AG04449 (cell line): Measurements from ENCODE around the gene PPP1R14B.

Source experiments
- CTCF ChIA-PET: fragments of 350-600 bp; formaldehyde crosslinking; extraction: SDS; loops from one replicate; lab custom pipeline; 2021; ENCODE audit warnings: antibody characterized with exemption; lab: Yijun Ruan, JAX
- POLR2A ChIA-PET: fragments of 400-600, 350-600 bp; formaldehyde crosslinking; extraction: SDS; loops from one replicate; lab custom pipeline; 2020; ENCODE audit warnings: antibody characterized with exemption, inconsistent platforms; lab: Yijun Ruan, JAX
- DNase-seq: peaks from one replicate; pipeline ENCODE4 v3.0.0-alpha.2; 2010; ENCODE audit warnings: low read depth, low spot score
- H3K4me3 ChIP-seq: 2 replicates; pipeline ENCODE4 v1.5.1; 2011; ENCODE audit warnings: low read depth, mild to moderate bottlenecking, control low read depth, low read length
- CTCF ChIP-seq: IDR thresholded peaks from one replicate; pipeline ENCODE4 v1.5.1; 2011; ENCODE audit warnings: mild to moderate bottlenecking, moderate library complexity, low read length, control low read depth, inconsistent platforms; ENCODE audit not compliant: insufficient read depth; ENCODE audit errors: missing control alignments

PPP1R14B gene

GRCh38 chr11:64224891-64225607 lies 21.7 kb downstream of the PPP1R14B start:
- H3K4me3 ChIP-seq = peak overlapping the region; percentile 91
- no peak for DNase-seq
- ChIA-PET POLR2A (interaction anchor here (1.6 kb wide), 1 partner anchor 11 kb away, joined by 6 read pairs; no protein-coding TSS in a partner anchor), CTCF (interaction anchor here (0.6 to 5.2 kb wide), 6 partner anchors 10 to 79 kb away, joined by 3 to 56 read pairs (median 6); partner anchors contain the start of gene FERMT3)
- no peak for TF ChIP-seq CTCF

- ChIA-PET POLR2A (no interaction called here), CTCF (interaction anchor here (1.0 to 5.2 kb wide), 4 partner anchors 12 to 80 kb away, joined by 3 to 56 read pairs (median 8); partner anchors contain the start of gene FERMT3)
- H3K4me3 ChIP-seq = no peak overlapping the region
- no peak for DNase-seq
- no peak for TF ChIP-seq CTCF
Measured at GRCh38 chr11:64224151-64224890, 22.4 kb downstream of the PPP1R14B start.

GRCh38 chr11:64223001-64223651 lies 23.6 kb downstream of the PPP1R14B start:
- H3K4me3 ChIP-seq = no peak overlapping the region
- POLR2A ChIA-PET = no interaction called here
- CTCF ChIA-PET = interaction anchor here (0.5 to 5.2 kb wide), 6 partner anchors 11 to 81 kb away, joined by 3 to 56 read pairs (median 5); partner anchors contain the start of gene FERMT3
- DNase-seq = no peak
- TF ChIP-seq CTCF = no peak

- DNase-seq = no peak
- ChIA-PET POLR2A (no interaction called here), CTCF (interaction anchor here (0.5 to 5.2 kb wide), 3 partner anchors 15 to 82 kb away, joined by 3 to 56 read pairs (median 10); partner anchors contain the start of gene FERMT3)
Measured at GRCh38 chr11:64222651-64223000, 24.1 kb downstream of the PPP1R14B start.

GRCh38 chr11:64220798-64221197 lies 25.9 kb downstream of the PPP1R14B start:
- no peak for TF ChIP-seq CTCF
- CTCF ChIA-PET = interaction anchor here (1.2 to 9.1 kb wide), 2 partner anchors 16 to 31 kb away, joined by 3 to 86 read pairs; partner anchors contain the start of gene FERMT3
- no peak for DNase-seq
- POLR2A ChIA-PET = no interaction called here
- no peak overlapping the region for H3K4me3 ChIP-seq

More at GRCh38 chr11:64222651-64223000, 24.1 kb downstream of the PPP1R14B start:
- no peak overlapping the region for H3K4me3 ChIP-seq
- no peak for TF ChIP-seq CTCF
